Natural killer cell (primary cell): ENCODE measurements around the gene LSAMP. TPM values are rescaled to one million over a fixed set of nuclear protein-coding genes. Genes with fewer than 3 reads are reported as not detected.

Source experiments
- ATAC-seq, 3 donors: fragments of 150-1000 bp in 2 of 3; fragments of 200-7000 bp in 1 of 3; cut with Tn5 transposase; 1 replicate in 1 of 3; 2 replicates in 2 of 3; pipeline ENCODE4 v1.10.0; 2021; ENCODE audit warnings: mild to moderate bottlenecking in 2 of 3, moderate library complexity in 2 of 3
- DNase-seq, 2 donors: peaks; one replicate each; pipeline versions ENCODE4 v3.0.0 to v3.0.0-alpha.2; 2013 to 2021; ENCODE audit warnings: mixed read lengths in 1 of 2
- H3K27ac ChIP-seq: one replicate; pipeline ENCODE4 v1.5.1; 2013; ENCODE audit warnings: mild to moderate bottlenecking, low read length
- H3K27me3 ChIP-seq: one replicate; pipeline ENCODE4 v1.6.1; 2013; ENCODE audit warnings: low read length; ENCODE audit not compliant: control insufficient read depth, insufficient read depth
- H3K36me3 ChIP-seq: one replicate; pipeline ENCODE4 v1.6.1; 2013; ENCODE audit warnings: low read length; ENCODE audit not compliant: control insufficient read depth, insufficient read depth
- H3K4me1 ChIP-seq: one replicate; pipeline ENCODE4 v1.6.1; 2013; ENCODE audit warnings: low read length; ENCODE audit not compliant: control insufficient read depth, insufficient read depth
- H3K4me3 ChIP-seq: one replicate; pipeline ENCODE4 v1.5.1; 2013; ENCODE audit warnings: low read length
- H3K9me3 ChIP-seq: one replicate; pipeline ENCODE4 v1.6.1; 2013; ENCODE audit warnings: low read length; ENCODE audit not compliant: control insufficient read depth, insufficient read depth
- H3K27ac Mint-ChIP-seq, 2 donors: one replicate each; pipeline ENCODE4 v1.8.0; 2022; ENCODE audit warnings: mild to moderate bottlenecking in 2 of 2, mixed read lengths in 2 of 2, moderate library complexity in 1 of 2
- H3K27me3 Mint-ChIP-seq, 2 donors: one replicate each; pipeline ENCODE4 v1.8.0; 2022; ENCODE audit warnings: low read depth in 2 of 2, mixed read lengths in 2 of 2
- H3K36me3 Mint-ChIP-seq: one replicate; pipeline ENCODE4 v1.8.0; 2022; ENCODE audit warnings: mixed read lengths
- H3K4me1 Mint-ChIP-seq, 2 donors: one replicate each; pipeline ENCODE4 v1.8.0; 2022; ENCODE audit warnings: mixed read lengths in 2 of 2
- H3K4me3 Mint-ChIP-seq: one replicate; pipeline ENCODE4 v1.8.0; 2022; ENCODE audit warnings: mild to moderate bottlenecking, moderate library complexity, mixed read lengths
- H3K9me3 Mint-ChIP-seq, 2 donors: one replicate each; pipeline ENCODE4 v1.8.0; 2022; ENCODE audit warnings: mixed read lengths in 2 of 2
- WGBS: methylation state at CpG from one replicate; pipeline ENCODE4 v1.1.7; 2013; ENCODE audit warnings: missing lambda C conversion rate; ENCODE audit not compliant: insufficient coverage; 5-methylcytosine and 5-hydroxymethylcytosine counted together
- intact Hi-C: fragments of 100-400 bp; cut with micrococcal nuclease; formaldehyde crosslinking; loops from one replicate; pipeline ENCODE4 v1.14.2; 2022
- total RNA-seq, 4 donors: library from RNA; stranded (reverse); fragments of 120-200 nt in 1 of 4; gene quantifications; one replicate each; pipeline versions ENCODE4 v1.2.3 to v1.2.4, GENCODE V29; 2013 to 2022
- TF ChIP-seq, protein P1 (sequence below): fragments of 200-600 bp; IDR thresholded peaks from one replicate; pipeline ENCODE4 v1.8.0; 2022; ENCODE audit warnings: antibody characterized with exemption

Gene LSAMP
- total RNA-seq, 3 donors from 2014 or later (not counting 1 experiment from before 2014, with no cell fraction given), result not detected

DNA sequence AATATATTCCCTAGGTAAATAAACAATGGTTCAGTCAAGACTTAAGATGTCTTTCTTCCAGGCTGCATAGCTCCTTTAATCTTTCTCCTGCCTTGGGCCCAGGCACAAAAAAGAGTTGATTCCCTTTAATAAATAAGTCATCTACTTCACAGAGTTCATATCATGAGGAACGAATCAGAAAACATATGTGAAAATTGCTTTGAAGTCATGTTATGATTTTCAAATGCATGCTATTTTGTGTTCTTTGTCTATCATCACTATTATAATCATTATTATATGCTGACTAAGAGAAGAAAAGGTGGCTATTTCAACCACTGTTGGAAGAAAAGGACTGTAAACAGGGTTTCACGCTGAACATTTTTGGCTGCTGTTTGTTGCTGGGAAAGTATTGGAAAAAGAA is 70.4 kb downstream of the LSAMP start:
- no peaks in the 10 kb centered on the region for H3K4me1 Mint-ChIP-seq
- TF ChIP-seq, protein P1, sequence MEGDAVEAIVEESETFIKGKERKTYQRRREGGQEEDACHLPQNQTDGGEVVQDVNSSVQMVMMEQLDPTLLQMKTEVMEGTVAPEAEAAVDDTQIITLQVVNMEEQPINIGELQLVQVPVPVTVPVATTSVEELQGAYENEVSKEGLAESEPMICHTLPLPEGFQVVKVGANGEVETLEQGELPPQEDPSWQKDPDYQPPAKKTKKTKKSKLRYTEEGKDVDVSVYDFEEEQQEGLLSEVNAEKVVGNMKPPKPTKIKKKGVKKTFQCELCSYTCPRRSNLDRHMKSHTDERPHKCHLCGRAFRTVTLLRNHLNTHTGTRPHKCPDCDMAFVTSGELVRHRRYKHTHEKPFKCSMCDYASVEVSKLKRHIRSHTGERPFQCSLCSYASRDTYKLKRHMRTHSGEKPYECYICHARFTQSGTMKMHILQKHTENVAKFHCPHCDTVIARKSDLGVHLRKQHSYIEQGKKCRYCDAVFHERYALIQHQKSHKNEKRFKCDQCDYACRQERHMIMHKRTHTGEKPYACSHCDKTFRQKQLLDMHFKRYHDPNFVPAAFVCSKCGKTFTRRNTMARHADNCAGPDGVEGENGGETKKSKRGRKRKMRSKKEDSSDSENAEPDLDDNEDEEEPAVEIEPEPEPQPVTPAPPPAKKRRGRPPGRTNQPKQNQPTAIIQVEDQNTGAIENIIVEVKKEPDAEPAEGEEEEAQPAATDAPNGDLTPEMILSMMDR, result no peak

DNA sequence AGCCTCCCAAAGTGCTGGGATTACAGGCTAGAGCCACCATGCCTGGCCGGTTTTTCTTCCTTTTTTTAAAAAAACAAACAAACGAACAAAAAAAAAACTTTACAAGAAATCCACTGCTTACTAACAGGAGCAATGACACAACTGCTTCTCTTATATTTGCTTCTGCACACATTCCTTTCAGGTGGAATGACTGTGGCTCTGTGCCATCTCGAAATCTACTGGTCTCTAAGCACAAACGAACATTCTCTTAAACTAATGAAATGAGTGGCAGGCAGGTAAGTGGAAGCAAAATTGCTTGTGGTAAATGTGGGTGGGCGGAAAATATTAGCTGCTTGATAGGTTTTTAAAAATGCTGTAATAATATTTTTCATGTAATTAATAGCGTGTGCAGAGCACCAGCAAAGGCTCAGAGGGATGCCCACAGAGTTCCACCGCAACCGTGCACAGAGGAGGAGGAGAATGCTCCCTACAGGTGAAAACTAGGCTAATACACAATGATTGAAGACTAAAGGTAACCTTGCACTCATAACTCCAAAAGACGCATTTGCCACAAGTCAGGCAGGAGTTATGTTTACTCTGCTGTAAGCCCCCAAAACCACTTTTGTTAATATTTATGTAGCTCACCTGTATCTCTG is 77.4 kb downstream of the LSAMP start:
- Mint-ChIP-seq H3K4me1 (no peaks in the 10 kb centered on the region), H3K27ac (no peak overlapping the region), H3K4me3 (no peak overlapping the region), H3K9me3 (peaks cover 9 to 13% of the 10 kb centered on the region in 2 donors), H3K36me3 (peaks cover 5% of the 10 kb centered on the region), H3K27me3 (no peaks in the 10 kb centered on the region)
- H3K4me1 ChIP-seq, result no peaks in the 10 kb centered on the region
- WGBS, result 75% methylated on average over 9 of the region's 9 CpGs
- DNase-seq (no peak), ATAC-seq (no peak)
- intact Hi-C loops, result no loop called here
- H3K36me3 ChIP-seq, result no peaks in the 10 kb centered on the region
- H3K4me3 ChIP-seq, result no peak overlapping the region
- no peak overlapping the region for H3K27ac ChIP-seq
- TF ChIP-seq, protein P1, result no peak
- H3K27me3 ChIP-seq, result no peaks in the 10 kb centered on the region
- H3K9me3 ChIP-seq, result no peaks in the 10 kb centered on the region

More for the DNA sequence above, 70.4 kb downstream of the LSAMP start:
- ATAC-seq, result no peak
- DNase-seq, result no peak
- no peaks in the 10 kb centered on the region for H3K4me1 ChIP-seq
- H3K27ac ChIP-seq, result no peak overlapping the region
- no CpG with 5 or more reads among the region's 2 CpGs for WGBS
- H3K27ac Mint-ChIP-seq, result no peak overlapping the region
- no peaks in the 10 kb centered on the region for H3K27me3 ChIP-seq
- H3K4me3 Mint-ChIP-seq, result no peak overlapping the region
- peaks cover 8 to 13% of the 10 kb centered on the region in 2 donors for H3K9me3 Mint-ChIP-seq
- no peaks in the 10 kb centered on the region for H3K36me3 Mint-ChIP-seq
- no peaks in the 10 kb centered on the region for H3K36me3 ChIP-seq
- peaks cover 4% of the 10 kb centered on the region for H3K9me3 ChIP-seq
- intact Hi-C loops, result no loop called here
- no peaks in the 10 kb centered on the region for H3K27me3 Mint-ChIP-seq
- no peak overlapping the region for H3K4me3 ChIP-seq

DNA sequence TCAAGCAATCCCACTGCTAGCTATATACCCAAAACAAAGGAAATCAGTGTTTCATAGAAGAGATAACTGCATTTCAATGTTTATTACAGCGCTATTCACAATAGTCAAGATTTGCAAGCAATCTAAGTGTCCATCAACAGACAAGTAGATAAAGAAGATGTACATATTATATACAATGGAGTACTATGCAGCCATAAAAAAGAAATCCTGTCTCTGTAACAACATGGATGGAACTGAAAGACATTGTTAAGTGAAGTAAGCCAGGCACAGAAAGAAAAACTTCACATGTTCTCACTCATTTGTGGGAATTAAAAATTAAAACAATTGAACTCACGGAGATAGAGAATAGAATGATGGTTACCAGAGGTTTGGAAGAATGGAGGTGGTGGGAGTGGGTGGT is 89.2 kb downstream of the LSAMP start:
- H3K9me3 ChIP-seq, result no peaks in the 10 kb centered on the region
- peaks cover 12% of the 10 kb centered on the region for H3K36me3 Mint-ChIP-seq
- WGBS, result 100% methylated on average over 1 of the region's 2 CpGs
- intact Hi-C loops, result no loop called here
- H3K4me3 Mint-ChIP-seq, result no peak overlapping the region
- no peaks in the 10 kb centered on the region for H3K4me1 Mint-ChIP-seq
- H3K27ac Mint-ChIP-seq, result no peak overlapping the region
- H3K36me3 ChIP-seq, result no peaks in the 10 kb centered on the region
- DNase-seq (no peak), ATAC-seq (no peak)
- H3K4me1 ChIP-seq, result no peaks in the 10 kb centered on the region
- no peak overlapping the region for H3K27ac ChIP-seq
- no peaks in the 10 kb centered on the region for H3K27me3 Mint-ChIP-seq
- TF ChIP-seq, protein P1, result no peak
- peaks cover 12 to 13% of the 10 kb centered on the region in 2 donors for H3K9me3 Mint-ChIP-seq
- H3K27me3 ChIP-seq, result no peaks in the 10 kb centered on the region
- no peak overlapping the region for H3K4me3 ChIP-seq

DNA sequence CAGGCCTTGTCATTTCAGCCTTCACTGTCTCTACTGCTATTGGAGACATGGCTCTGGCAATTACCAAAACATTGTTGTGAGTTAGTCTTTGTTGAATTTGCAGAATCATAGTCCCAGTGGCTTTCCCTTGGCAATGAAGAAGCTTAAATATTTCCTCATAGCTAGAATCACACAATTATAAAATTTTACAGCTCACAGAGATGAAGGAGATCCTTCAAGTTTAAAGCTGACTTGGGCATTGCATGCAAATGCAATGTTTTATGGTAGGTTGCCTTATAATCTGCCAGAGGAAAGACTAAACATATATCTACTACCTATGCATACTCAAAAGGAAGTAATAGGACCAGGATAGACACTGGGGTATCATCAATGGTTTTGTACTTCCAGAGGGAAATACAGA is 90.9 kb downstream of the LSAMP start:
- peaks cover 12% of the 10 kb centered on the region for H3K36me3 Mint-ChIP-seq
- intact Hi-C loops, result no loop called here
- Histone ChIP-seq H3K4me1 (no peaks in the 10 kb centered on the region), H3K4me3 (no peak overlapping the region), H3K9me3 (no peaks in the 10 kb centered on the region), H3K27me3 (no peaks in the 10 kb centered on the region), H3K36me3 (no peaks in the 10 kb centered on the region), H3K27ac (no peak overlapping the region)
- TF ChIP-seq, protein P1, result no peak
- H3K27me3 Mint-ChIP-seq, result no peaks in the 10 kb centered on the region
- no peaks in the 10 kb centered on the region for H3K4me1 Mint-ChIP-seq
- H3K27ac Mint-ChIP-seq, result no peak overlapping the region
- peaks cover 14 to 16% of the 10 kb centered on the region in 2 donors for H3K9me3 Mint-ChIP-seq
- no peak for ATAC-seq
- no peak for DNase-seq
- no peak overlapping the region for H3K4me3 Mint-ChIP-seq
